ENCODE results near the gene WDR45B.

DNA sequence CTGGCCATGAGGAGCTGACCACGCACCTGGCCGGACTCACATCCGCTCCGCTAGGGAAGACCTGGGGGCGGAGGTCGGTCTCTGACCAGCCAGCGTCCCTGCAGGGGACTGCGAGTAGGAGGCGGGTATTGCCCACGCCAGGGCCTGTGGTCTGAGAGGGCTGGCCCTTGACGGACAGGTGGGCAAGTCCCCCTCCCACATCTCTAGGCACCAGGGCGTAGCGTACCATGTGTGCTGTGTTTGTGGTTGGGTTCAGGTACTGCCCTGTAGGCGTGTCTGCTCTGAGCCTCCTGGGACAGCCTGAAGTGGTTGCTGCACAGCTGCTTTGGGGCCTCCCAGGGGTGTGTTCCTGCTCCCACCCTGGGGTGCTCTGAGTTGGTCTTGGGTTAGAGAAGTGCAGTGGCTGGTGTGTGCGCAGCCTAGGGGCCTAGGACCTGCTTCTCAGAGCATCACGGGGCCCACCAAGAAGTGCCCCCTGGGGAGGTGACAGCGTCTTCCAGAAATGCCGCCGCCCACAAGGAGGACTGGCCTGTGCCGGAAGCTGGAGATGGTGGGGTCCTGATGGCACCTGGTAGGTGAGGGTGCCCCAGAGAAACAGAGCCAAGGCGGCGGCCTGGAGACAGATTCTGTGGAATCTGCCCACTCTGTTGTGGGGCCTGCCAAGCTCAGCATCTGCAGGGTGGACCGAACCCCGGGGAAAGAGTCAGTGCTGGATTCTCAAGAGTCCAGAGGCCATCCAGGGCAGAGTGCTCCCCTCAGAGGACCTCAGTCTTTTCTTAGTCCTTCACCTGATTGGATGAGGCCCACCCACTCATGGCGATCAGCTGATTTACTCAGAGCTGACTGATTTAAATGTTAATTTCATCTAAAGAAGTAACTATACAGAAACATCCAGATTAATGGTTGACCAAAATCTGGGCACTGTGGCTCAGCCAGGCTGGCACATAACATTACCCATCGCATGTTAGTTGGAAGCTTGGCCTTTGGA is 48.3 kb downstream of the WDR45B start:
- TF ChIP-seq, protein P1, sequence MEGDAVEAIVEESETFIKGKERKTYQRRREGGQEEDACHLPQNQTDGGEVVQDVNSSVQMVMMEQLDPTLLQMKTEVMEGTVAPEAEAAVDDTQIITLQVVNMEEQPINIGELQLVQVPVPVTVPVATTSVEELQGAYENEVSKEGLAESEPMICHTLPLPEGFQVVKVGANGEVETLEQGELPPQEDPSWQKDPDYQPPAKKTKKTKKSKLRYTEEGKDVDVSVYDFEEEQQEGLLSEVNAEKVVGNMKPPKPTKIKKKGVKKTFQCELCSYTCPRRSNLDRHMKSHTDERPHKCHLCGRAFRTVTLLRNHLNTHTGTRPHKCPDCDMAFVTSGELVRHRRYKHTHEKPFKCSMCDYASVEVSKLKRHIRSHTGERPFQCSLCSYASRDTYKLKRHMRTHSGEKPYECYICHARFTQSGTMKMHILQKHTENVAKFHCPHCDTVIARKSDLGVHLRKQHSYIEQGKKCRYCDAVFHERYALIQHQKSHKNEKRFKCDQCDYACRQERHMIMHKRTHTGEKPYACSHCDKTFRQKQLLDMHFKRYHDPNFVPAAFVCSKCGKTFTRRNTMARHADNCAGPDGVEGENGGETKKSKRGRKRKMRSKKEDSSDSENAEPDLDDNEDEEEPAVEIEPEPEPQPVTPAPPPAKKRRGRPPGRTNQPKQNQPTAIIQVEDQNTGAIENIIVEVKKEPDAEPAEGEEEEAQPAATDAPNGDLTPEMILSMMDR (IDR thresholded peaks at IDR 0.05): no peak
- TF ChIP-seq POLR2A (IDR thresholded peaks at IDR 0.05; ENCODE audit: low read depth): no peak

Measured in esophagus muscularis mucosa (tissue), 3 donors.